HG03066 (cell line): ENCODE measurements around the gene STK10.

Source experiments
- ATAC-seq: cut with Tn5 transposase; IDR thresholded peaks from one replicate; pipeline ENCODE4 v1.9.1; 2021; ENCODE audit warnings: low read depth; ENCODE audit not compliant: unreplicated experiment

STK10 gene

GRCh38 chr5:172063463-172064235 lies 124.4 kb downstream of the STK10 start:
- ATAC-seq, result no peak

GRCh38 chr5:172059661-172060100 lies 128.3 kb downstream of the STK10 start:
- ATAC-seq, result no peak

GRCh38 chr5:172058088-172058487 lies 129.9 kb downstream of the STK10 start:
- no peak for ATAC-seq

GRCh38 chr5:172055996-172056395 lies 132.0 kb downstream of the STK10 start:
- ATAC-seq, result no peak

- no peak for ATAC-seq
Observed at GRCh38 chr5:172055421-172055820, 132.6 kb downstream of the STK10 start.

- no peak for ATAC-seq
Observed at GRCh38 chr5:172054611-172055153, 133.3 kb downstream of the STK10 start.

- ATAC-seq, result no peak
Observed at GRCh38 chr5:172052450-172053236, 135.4 kb downstream of the STK10 start.

GRCh38 chr5:172051643-172052339 lies 136.2 kb downstream of the STK10 start:
- ATAC-seq, result no peak

- no peak for ATAC-seq
Observed at GRCh38 chr5:172050080-172050479, 137.9 kb downstream of the STK10 start.

GRCh38 chr5:172049226-172049796 lies 138.7 kb downstream of the STK10 start:
- ATAC-seq, result no peak

- ATAC-seq, result no peak
Observed at GRCh38 chr5:172048539-172049101, 139.4 kb downstream of the STK10 start.

GRCh38 chr5:172048170-172048422 lies 139.9 kb downstream of the STK10 start:
- no peak for ATAC-seq

GRCh38 chr5:172046593-172046992 lies 141.4 kb downstream of the STK10 start:
- ATAC-seq, result no peak

- no peak for ATAC-seq
Observed at GRCh38 chr5:172045315-172045632, 142.8 kb downstream of the STK10 start.

GRCh38 chr5:172044631-172045314 lies 143.3 kb downstream of the STK10 start:
- no peak for ATAC-seq

- ATAC-seq, result no peak
Observed at GRCh38 chr5:172043865-172044264, 144.2 kb downstream of the STK10 start.

- ATAC-seq, result no peak
Observed at GRCh38 chr5:172042183-172042582, 145.8 kb downstream of the STK10 start.

- no peak for ATAC-seq
Observed at GRCh38 chr5:172038167-172038566, 149.9 kb downstream of the STK10 start.

GRCh38 chr5:172035049-172035448 lies 153.0 kb downstream of the STK10 start:
- ATAC-seq, result peak; percentile 78

GRCh38 chr5:172031894-172032461 lies 156.0 kb downstream of the STK10 start:
- no peak for ATAC-seq
